HepG2 (cell line): ENCODE data around the gene KLHL13.

Experiments
- ATF7 ChIP-seq, 2 experiments: fragments of 450-650 bp in 1 of 2; sonication (generic) in 1 of 2; formaldehyde crosslinking in 1 of 2; IDR thresholded peaks; 2 replicates each; pipeline versions ENCODE4 v1.4.0 to v1.6.1; 2016 to 2020; ENCODE audit warnings: antibody characterized with exemption in 1 of 2, mild to moderate bottlenecking in 1 of 2, missing genetic modification reagents in 1 of 2
- BRD4 ChIP-seq: sonication (generic); formaldehyde crosslinking; IDR thresholded peaks from 2 replicates; pipeline ENCODE4 v1.4.0; 2020; ENCODE audit warnings: missing genetic modification reagents
- CTCF ChIP-seq: sonication (generic); formaldehyde crosslinking; IDR thresholded peaks from 2 replicates; pipeline ENCODE4 v1.5.0; 2020; ENCODE audit warnings: mild to moderate bottlenecking, missing genetic modification reagents, moderate library complexity
- MAFF ChIP-seq: IDR thresholded peaks from 2 replicates; pipeline ENCODE4 v1.6.1; 2011; ENCODE audit warnings: low read depth, low read length, improper control_type of control experiment
- MAZ ChIP-seq, 2 experiments: sonication (generic) in 1 of 2; formaldehyde crosslinking in 1 of 2; IDR thresholded peaks; 2 replicates each; pipeline versions ENCODE4 v1.5.0 to v1.6.1; 2012 to 2020; ENCODE audit warnings: low read depth in 2 of 2, mild to moderate bottlenecking in 2 of 2, borderline replicate concordance in 1 of 2, improper control_type of control experiment in 1 of 2, low read length in 1 of 2, missing genetic modification reagents in 1 of 2, moderate library complexity in 1 of 2
- POLR2AphosphoS5 ChIP-seq: IDR thresholded peaks from 2 replicates; pipeline ENCODE4 v1.6.1; 2012; ENCODE audit warnings: low read depth, low read length
- RAD21 ChIP-seq: fragments of 450-650 bp; formaldehyde crosslinking; IDR thresholded peaks from 2 replicates; pipeline ENCODE4 v1.5.0; 2020; ENCODE audit warnings: mild to moderate bottlenecking
- ZC3H13 ChIP-seq: sonication (generic); formaldehyde crosslinking; IDR thresholded peaks from 2 replicates; pipeline ENCODE4 v1.8.1; 2023; ENCODE audit warnings: mild to moderate bottlenecking, missing genetic modification reagents, moderate library complexity
- ZNF879 ChIP-seq: sonication (generic); formaldehyde crosslinking; IDR thresholded peaks from 2 replicates; pipeline ENCODE4 v1.8.1; 2023; ENCODE audit warnings: missing genetic modification reagents
- TF ChIP-seq, protein P1 (sequence below): sonication (generic); formaldehyde crosslinking; IDR thresholded peaks from 2 replicates; pipeline ENCODE4 v1.5.1; 2020; ENCODE audit warnings: mild to moderate bottlenecking, missing genetic modification reagents, borderline replicate concordance
- TF ChIP-seq, protein P2 (sequence below): sonication (generic); formaldehyde crosslinking; IDR thresholded peaks from 2 replicates; pipeline ENCODE4 v1.4.0; 2020; ENCODE audit warnings: missing genetic modification reagents, mild to moderate bottlenecking, borderline replicate concordance

- TF ChIP-seq MAFF (no peak), CTCF (CRISPR knock-in tag) (no peak), RAD21 (CRISPR knock-in tag) (no peak), ATF7 (IDR thresholded peaks at IDR 0.05) (no peak), ATF7 (CRISPR knock-in tag; IDR thresholded peaks at IDR 0.05) (no peak), BRD4 (CRISPR knock-in tag) (no peak), MAZ (IDR thresholded peaks at IDR 0.05; ENCODE audit: borderline replicate concordance, low read depth, low read length) (no peak), MAZ (CRISPR knock-in tag; IDR thresholded peaks at IDR 0.05; ENCODE audit: low read depth) (no peak), ZC3H13 (CRISPR knock-in tag) (no peak), ZNF879 (no peak), POLR2AphosphoS5 (no peak)
- TF ChIP-seq, protein P1, sequence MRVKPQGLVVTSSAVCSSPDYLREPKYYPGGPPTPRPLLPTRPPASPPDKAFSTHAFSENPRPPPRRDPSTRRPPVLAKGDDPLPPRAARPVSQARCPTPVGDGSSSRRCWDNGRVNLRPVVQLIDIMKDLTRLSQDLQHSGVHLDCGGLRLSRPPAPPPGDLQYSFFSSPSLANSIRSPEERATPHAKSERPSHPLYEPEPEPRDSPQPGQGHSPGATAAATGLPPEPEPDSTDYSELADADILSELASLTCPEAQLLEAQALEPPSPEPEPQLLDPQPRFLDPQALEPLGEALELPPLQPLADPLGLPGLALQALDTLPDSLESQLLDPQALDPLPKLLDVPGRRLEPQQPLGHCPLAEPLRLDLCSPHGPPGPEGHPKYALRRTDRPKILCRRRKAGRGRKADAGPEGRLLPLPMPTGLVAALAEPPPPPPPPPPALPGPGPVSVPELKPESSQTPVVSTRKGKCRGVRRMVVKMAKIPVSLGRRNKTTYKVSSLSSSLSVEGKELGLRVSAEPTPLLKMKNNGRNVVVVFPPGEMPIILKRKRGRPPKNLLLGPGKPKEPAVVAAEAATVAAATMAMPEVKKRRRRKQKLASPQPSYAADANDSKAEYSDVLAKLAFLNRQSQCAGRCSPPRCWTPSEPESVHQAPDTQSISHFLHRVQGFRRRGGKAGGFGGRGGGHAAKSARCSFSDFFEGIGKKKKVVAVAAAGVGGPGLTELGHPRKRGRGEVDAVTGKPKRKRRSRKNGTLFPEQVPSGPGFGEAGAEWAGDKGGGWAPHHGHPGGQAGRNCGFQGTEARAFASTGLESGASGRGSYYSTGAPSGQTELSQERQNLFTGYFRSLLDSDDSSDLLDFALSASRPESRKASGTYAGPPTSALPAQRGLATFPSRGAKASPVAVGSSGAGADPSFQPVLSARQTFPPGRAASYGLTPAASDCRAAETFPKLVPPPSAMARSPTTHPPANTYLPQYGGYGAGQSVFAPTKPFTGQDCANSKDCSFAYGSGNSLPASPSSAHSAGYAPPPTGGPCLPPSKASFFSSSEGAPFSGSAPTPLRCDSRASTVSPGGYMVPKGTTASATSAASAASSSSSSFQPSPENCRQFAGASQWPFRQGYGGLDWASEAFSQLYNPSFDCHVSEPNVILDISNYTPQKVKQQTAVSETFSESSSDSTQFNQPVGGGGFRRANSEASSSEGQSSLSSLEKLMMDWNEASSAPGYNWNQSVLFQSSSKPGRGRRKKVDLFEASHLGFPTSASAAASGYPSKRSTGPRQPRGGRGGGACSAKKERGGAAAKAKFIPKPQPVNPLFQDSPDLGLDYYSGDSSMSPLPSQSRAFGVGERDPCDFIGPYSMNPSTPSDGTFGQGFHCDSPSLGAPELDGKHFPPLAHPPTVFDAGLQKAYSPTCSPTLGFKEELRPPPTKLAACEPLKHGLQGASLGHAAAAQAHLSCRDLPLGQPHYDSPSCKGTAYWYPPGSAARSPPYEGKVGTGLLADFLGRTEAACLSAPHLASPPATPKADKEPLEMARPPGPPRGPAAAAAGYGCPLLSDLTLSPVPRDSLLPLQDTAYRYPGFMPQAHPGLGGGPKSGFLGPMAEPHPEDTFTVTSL (CRISPR knock-in tag): no peak
- TF ChIP-seq, protein P2, sequence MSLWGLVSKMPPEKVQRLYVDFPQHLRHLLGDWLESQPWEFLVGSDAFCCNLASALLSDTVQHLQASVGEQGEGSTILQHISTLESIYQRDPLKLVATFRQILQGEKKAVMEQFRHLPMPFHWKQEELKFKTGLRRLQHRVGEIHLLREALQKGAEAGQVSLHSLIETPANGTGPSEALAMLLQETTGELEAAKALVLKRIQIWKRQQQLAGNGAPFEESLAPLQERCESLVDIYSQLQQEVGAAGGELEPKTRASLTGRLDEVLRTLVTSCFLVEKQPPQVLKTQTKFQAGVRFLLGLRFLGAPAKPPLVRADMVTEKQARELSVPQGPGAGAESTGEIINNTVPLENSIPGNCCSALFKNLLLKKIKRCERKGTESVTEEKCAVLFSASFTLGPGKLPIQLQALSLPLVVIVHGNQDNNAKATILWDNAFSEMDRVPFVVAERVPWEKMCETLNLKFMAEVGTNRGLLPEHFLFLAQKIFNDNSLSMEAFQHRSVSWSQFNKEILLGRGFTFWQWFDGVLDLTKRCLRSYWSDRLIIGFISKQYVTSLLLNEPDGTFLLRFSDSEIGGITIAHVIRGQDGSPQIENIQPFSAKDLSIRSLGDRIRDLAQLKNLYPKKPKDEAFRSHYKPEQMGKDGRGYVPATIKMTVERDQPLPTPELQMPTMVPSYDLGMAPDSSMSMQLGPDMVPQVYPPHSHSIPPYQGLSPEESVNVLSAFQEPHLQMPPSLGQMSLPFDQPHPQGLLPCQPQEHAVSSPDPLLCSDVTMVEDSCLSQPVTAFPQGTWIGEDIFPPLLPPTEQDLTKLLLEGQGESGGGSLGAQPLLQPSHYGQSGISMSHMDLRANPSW (CRISPR knock-in tag): no peak
These were observed 126.2 kb downstream of the KLHL13 start for GRCh38 chrX:117990438-117990837.
